ENCODE data around the gene SMOC2. TPM values are rescaled to one million over a fixed set of nuclear protein-coding genes. Genes with fewer than 3 reads are reported as not detected.

Gene SMOC2
- total RNA-seq, 4 donors from 2014 or later = 45.8 to 130 (median 84.0) TPM

- WGBS = 79% methylated on average over 6 of the region's 12 CpGs
- no peaks in the 10 kb centered on the region for H3K27me3 ChIP-seq
These were observed 17.1 kb downstream of the SMOC2 start for GRCh38 chr6:168458101-168458500.

GRCh38 chr6:168459572-168459971, 18.6 kb downstream of the SMOC2 start:
- H3K36me3 ChIP-seq = peaks cover 0 to 4% (median 0%) of the 10 kb centered on the region in 4 donors
- peaks cover 0 to 11% (median under 1%) of the 10 kb centered on the region in 4 donors for H3K4me1 ChIP-seq
- H3K27ac ChIP-seq (replicated peaks in 1 of 4) = no peak overlapping the region
- H3K9me3 ChIP-seq = no peaks in the 10 kb centered on the region
- no peak overlapping the region for H3K4me3 ChIP-seq
- DNase-seq (ENCODE audit: extremely low spot score) = no peak
- WGBS = 91% methylated on average over 8 of the region's 9 CpGs
- no peaks in the 10 kb centered on the region for H3K27me3 ChIP-seq
- TF ChIP-seq EP300 (IDR thresholded peaks at IDR 0.05) (no peak), POLR2AphosphoS5 (IDR thresholded peaks at IDR 0.05) (no peak), POLR2A (IDR thresholded peaks at IDR 0.05; ENCODE audit: low read depth) (no peak), CTCF (IDR thresholded peaks at IDR 0.05) (no peak)
- intact Hi-C loops (cut with DNase I) = no loop called here

More at GRCh38 chr6:168458101-168458500, 17.1 kb downstream of the SMOC2 start:
- peaks cover 0 to 18% (median 8%) of the 10 kb centered on the region in 4 donors for H3K4me1 ChIP-seq
- H3K27ac ChIP-seq (replicated peaks in 1 of 4) = no peak overlapping the region
- H3K9me3 ChIP-seq = no peaks in the 10 kb centered on the region
- H3K4me3 ChIP-seq = no peak overlapping the region
- no peak for DNase-seq (ENCODE audit: extremely low spot score)
- intact Hi-C loops (cut with DNase I) = no loop called here
- peaks cover 0 to 4% (median 0%) of the 10 kb centered on the region in 4 donors for H3K36me3 ChIP-seq
- no peak for TF ChIP-seq CTCF (IDR thresholded peaks at IDR 0.05)
- TF ChIP-seq POLR2AphosphoS5 (IDR thresholded peaks at IDR 0.05) = no peak
- no peak for TF ChIP-seq POLR2A (IDR thresholded peaks at IDR 0.05; ENCODE audit: low read depth)
- TF ChIP-seq EP300 (IDR thresholded peaks at IDR 0.05) = no peak

GRCh38 chr6:168462289-168462853, 21.4 kb downstream of the SMOC2 start:
- no peak for TF ChIP-seq POLR2A (IDR thresholded peaks at IDR 0.05; ENCODE audit: low read depth)
- no peak for TF ChIP-seq EP300 (IDR thresholded peaks at IDR 0.05)
- TF ChIP-seq POLR2AphosphoS5 (IDR thresholded peaks at IDR 0.05) = no peak
- no peak for TF ChIP-seq CTCF (IDR thresholded peaks at IDR 0.05)
- Histone ChIP-seq H3K27ac (replicated peaks in 1 of 4) (no peak overlapping the region), H3K36me3 (peaks cover 0 to 4% (median 0%) of the 10 kb centered on the region in 4 donors), H3K9me3 (no peaks in the 10 kb centered on the region), H3K4me1 (peaks cover 0 to 11% (median 3%) of the 10 kb centered on the region in 4 donors), H3K27me3 (no peaks in the 10 kb centered on the region), H3K4me3 (no peak overlapping the region)
- intact Hi-C loops (cut with DNase I) = no loop called here
- peak; percentile 60 for DNase-seq (ENCODE audit: extremely low spot score)
- WGBS = 72% methylated on average over 8 of the region's 8 CpGs

GRCh38 chr6:168464546-168464945, 23.6 kb downstream of the SMOC2 start:
- peak overlapping the region in 1 of 4 donors; percentile 21 for H3K27ac ChIP-seq (replicated peaks in 1 of 4)
- no peak for TF ChIP-seq POLR2AphosphoS5 (IDR thresholded peaks at IDR 0.05)
- TF ChIP-seq POLR2A (IDR thresholded peaks at IDR 0.05; ENCODE audit: low read depth) = no peak
- no peak for TF ChIP-seq CTCF (IDR thresholded peaks at IDR 0.05)
- TF ChIP-seq EP300 (IDR thresholded peaks at IDR 0.05) = no peak
- no peaks in the 10 kb centered on the region for H3K36me3 ChIP-seq
- H3K4me3 ChIP-seq = no peak overlapping the region
- H3K4me1 ChIP-seq = peaks cover 0 to 11% (median 3%) of the 10 kb centered on the region in 4 donors
- no peaks in the 10 kb centered on the region for H3K27me3 ChIP-seq
- DNase-seq (ENCODE audit: extremely low spot score) = no peak
- H3K9me3 ChIP-seq = no peaks in the 10 kb centered on the region
- intact Hi-C loops (cut with DNase I) = no loop called here
- 76% methylated on average over 4 of the region's 4 CpGs for WGBS

GRCh38 chr6:168468045-168468444, 27.1 kb downstream of the SMOC2 start:
- DNase-seq (ENCODE audit: extremely low spot score) = peak; percentile 79
- Histone ChIP-seq H3K4me1 (peaks cover 0 to 11% (median 3%) of the 10 kb centered on the region in 4 donors), H3K4me3 (no peak overlapping the region), H3K9me3 (no peaks in the 10 kb centered on the region), H3K27ac (replicated peaks in 1 of 4) (no peak overlapping the region), H3K36me3 (no peaks in the 10 kb centered on the region), H3K27me3 (no peaks in the 10 kb centered on the region)
- WGBS = 61% methylated on average over 5 of the region's 5 CpGs
- intact Hi-C loops (cut with DNase I) = no loop called here
- TF ChIP-seq EP300 (IDR thresholded peaks at IDR 0.05) (no peak), POLR2AphosphoS5 (IDR thresholded peaks at IDR 0.05) (no peak), CTCF (IDR thresholded peaks at IDR 0.05) (no peak), POLR2A (IDR thresholded peaks at IDR 0.05; ENCODE audit: low read depth) (no peak)
